Measurements from ENCODE around the gene OR2T10. TPM values are rescaled to one million over a fixed set of nuclear protein-coding genes. Genes with fewer than 3 reads are reported as not detected.
A peak's percentile ranks its signal among the peaks of the same experiment; 100 is the strongest.
"Not testable (repeated sequence)": the region's sequence is repeated elsewhere in the genome, so short reads cannot be mapped to it uniquely, and the experiment has no call there.

Gene OR2T10
- under 1 TPM in 3 of 6 donors, not detected in 3; 0.08 to 0.96 (median 0.36) TPM for polyA plus RNA-seq (ENCODE audit: low read depth in 6 of 6)

GRCh38 chr1:248597589-248597988 lies at the start of gene OR2T10:
Gene OR2T10 (minus strand): TSS chr1:248597700. CDS start chr1:248593768, 3,932 bp downstream.
- peaks cover 0 to 17% (median 17%) of the 10 kb centered on the region in 3 donors for H3K27me3 Mint-ChIP-seq
- peaks cover 0 to under 1% (median 0%) of the 10 kb centered on the region in 7 donors for H3K9me3 Mint-ChIP-seq
- H3K36me3 Mint-ChIP-seq = peaks cover 0 to 8% of the 10 kb centered on the region in 2 donors
- H3K27ac Mint-ChIP-seq = no peak within 1 kb of the TSS
- no peaks in the 10 kb centered on the region for H3K4me1 Mint-ChIP-seq
- no peak within 1 kb of the TSS for H3K4me3 Mint-ChIP-seq
- no peak for DNase-seq
- no peak for ATAC-seq (ENCODE audit: low read depth in 2 of 2)

GRCh38 chr1:248645178-248645577 lies 47.7 kb upstream of the OR2T10 start, which contains the start of gene OR2T35:
Gene OR2T35 (minus strand): TSS chr1:248645278. CDS start chr1:248639258, 6,020 bp downstream.
- not testable (repeated sequence) for ATAC-seq (ENCODE audit: low read depth in 2 of 2)

GRCh38 chr1:248642971-248643651 lies 45.6 kb upstream of the OR2T10 start:
- H3K4me3 Mint-ChIP-seq, H3K36me3 Mint-ChIP-seq, H3K9me3 Mint-ChIP-seq, H3K27me3 Mint-ChIP-seq, DNase-seq: not testable (repeated sequence)
- Mint-ChIP-seq H3K4me1 (peaks cover 6 to 17% (median 7%) of the 10 kb centered on the region in 3 donors), H3K27ac (peak overlapping the region in 2 of 6 donors; percentile 57 to 67)
- peak; percentile 93 for ATAC-seq (ENCODE audit: low read depth in 2 of 2)

More at GRCh38 chr1:248645178-248645577, 47.7 kb upstream of the OR2T10 start, which contains the start of gene OR2T35:
- Mint-ChIP-seq H3K27ac (peak within 1 kb of the TSS in 3 of 6 donors; percentile 46 to 70 (median 47)), H3K4me3 (peak within 1 kb of the TSS in 4 of 8 donors; percentile 25 to 64 (median 61)), H3K4me1 (peaks cover 6 to 17% (median 7%) of the 10 kb centered on the region in 3 donors)
- H3K9me3 Mint-ChIP-seq, H3K36me3 Mint-ChIP-seq, H3K27me3 Mint-ChIP-seq, DNase-seq: not testable (repeated sequence)

- H3K4me3 Mint-ChIP-seq = peak overlapping the region in 1 of 8 donors; percentile 22
- ATAC-seq (ENCODE audit: low read depth in 2 of 2) = not testable (repeated sequence)
These were observed 44.1 kb upstream of the OR2T10 start for GRCh38 chr1:248641583-248641982.

GRCh38 chr1:248640906-248641305 lies 43.4 kb upstream of the OR2T10 start:
- H3K4me3 Mint-ChIP-seq; H3K36me3 Mint-ChIP-seq; H3K27ac Mint-ChIP-seq; H3K27me3 Mint-ChIP-seq; H3K9me3 Mint-ChIP-seq; ATAC-seq (ENCODE audit: low read depth in 2 of 2); DNase-seq: not testable (repeated sequence)
- peaks cover 6 to 13% (median 7%) of the 10 kb centered on the region in 3 donors for H3K4me1 Mint-ChIP-seq

More at GRCh38 chr1:248641583-248641982, 44.1 kb upstream of the OR2T10 start:
- H3K27ac Mint-ChIP-seq = peak overlapping the region in 1 of 6 donors; percentile 44
- H3K9me3 Mint-ChIP-seq, DNase-seq, H3K36me3 Mint-ChIP-seq, H3K27me3 Mint-ChIP-seq: not testable (repeated sequence)
- peaks cover 6 to 15% (median 7%) of the 10 kb centered on the region in 3 donors for H3K4me1 Mint-ChIP-seq

GRCh38 chr1:248639652-248640051 lies 42.2 kb upstream of the OR2T10 start:
- H3K36me3 Mint-ChIP-seq; H3K27me3 Mint-ChIP-seq; H3K9me3 Mint-ChIP-seq; DNase-seq; H3K4me1 Mint-ChIP-seq; H3K4me3 Mint-ChIP-seq; H3K27ac Mint-ChIP-seq; ATAC-seq (ENCODE audit: low read depth in 2 of 2): not testable (repeated sequence)

GRCh38 chr1:248636612-248637011 lies 39.1 kb upstream of the OR2T10 start:
- ATAC-seq (ENCODE audit: low read depth in 2 of 2); H3K4me3 Mint-ChIP-seq; H3K27ac Mint-ChIP-seq; H3K4me1 Mint-ChIP-seq; DNase-seq; H3K27me3 Mint-ChIP-seq; H3K36me3 Mint-ChIP-seq; H3K9me3 Mint-ChIP-seq: not testable (repeated sequence)

GRCh38 chr1:248634991-248635390 lies 37.5 kb upstream of the OR2T10 start, which contains the start of gene OR2T11:
Gene OR2T11 (minus strand): TSS chr1:248635091. CDS start chr1:248627128, 7,963 bp downstream.
- H3K4me3 Mint-ChIP-seq; ATAC-seq (ENCODE audit: low read depth in 2 of 2); DNase-seq: not testable (repeated sequence)

GRCh38 chr1:248631354-248632008 lies 34.0 kb upstream of the OR2T10 start:
- Mint-ChIP-seq H3K4me3 (no peak overlapping the region), H3K27me3 (peaks cover 0 to 9% (median 0%) of the 10 kb centered on the region in 3 donors), H3K27ac (no peak overlapping the region), H3K9me3 (peaks cover 0 to 1% (median 0%) of the 10 kb centered on the region in 7 donors), H3K36me3 (peaks cover 0 to 14% of the 10 kb centered on the region in 2 donors), H3K4me1 (peaks cover 0 to 4% (median 0%) of the 10 kb centered on the region in 3 donors)
- DNase-seq (no peak), ATAC-seq (ENCODE audit: low read depth in 2 of 2) (no peak)

More at GRCh38 chr1:248634991-248635390, 37.5 kb upstream of the OR2T10 start, which contains the start of gene OR2T11:
- not testable (repeated sequence) for H3K27ac Mint-ChIP-seq, H3K27me3 Mint-ChIP-seq, H3K36me3 Mint-ChIP-seq, H3K4me1 Mint-ChIP-seq, H3K9me3 Mint-ChIP-seq

- Mint-ChIP-seq H3K4me1 (peaks cover 0 to 4% (median 0%) of the 10 kb centered on the region in 3 donors), H3K9me3 (peaks cover 0 to 1% (median 0%) of the 10 kb centered on the region in 7 donors), H3K4me3 (no peak overlapping the region), H3K36me3 (peaks cover 0 to 14% of the 10 kb centered on the region in 2 donors), H3K27me3 (peaks cover 0 to 9% (median 0%) of the 10 kb centered on the region in 3 donors), H3K27ac (no peak overlapping the region)
- DNase-seq = no peak
- no peak for ATAC-seq (ENCODE audit: low read depth in 2 of 2)
These were observed 33.1 kb upstream of the OR2T10 start for GRCh38 chr1:248630551-248630950.

GRCh38 chr1:248627971-248628844 lies 30.7 kb upstream of the OR2T10 start:
- peaks cover 0 to 1% (median 0%) of the 10 kb centered on the region in 7 donors for H3K9me3 Mint-ChIP-seq
- no peak overlapping the region for H3K4me3 Mint-ChIP-seq
- DNase-seq (no peak), ATAC-seq (ENCODE audit: low read depth in 2 of 2) (no peak)
- peaks cover 0 to 14% of the 10 kb centered on the region in 2 donors for H3K36me3 Mint-ChIP-seq
- H3K27me3 Mint-ChIP-seq = peaks cover 0 to 9% (median 0%) of the 10 kb centered on the region in 3 donors
- peak overlapping the region in 2 of 6 donors; percentile 41 to 78 for H3K27ac Mint-ChIP-seq
- peaks cover 0 to 4% (median 2%) of the 10 kb centered on the region in 3 donors for H3K4me1 Mint-ChIP-seq

GRCh38 chr1:248625971-248626370 lies 28.5 kb upstream of the OR2T10 start:
- peaks cover 7 to 9% (median 9%) of the 10 kb centered on the region in 3 donors for H3K4me1 Mint-ChIP-seq

More at GRCh38 chr1:248625971-248626370, 28.5 kb upstream of the OR2T10 start:
- Mint-ChIP-seq H3K27ac (no peak overlapping the region), H3K4me3 (no peak overlapping the region), H3K36me3 (peaks cover 0 to 13% of the 10 kb centered on the region in 2 donors), H3K27me3 (peaks cover 0 to 9% (median 0%) of the 10 kb centered on the region in 3 donors), H3K9me3 (peaks cover 0 to 1% (median 0%) of the 10 kb centered on the region in 7 donors)
- no peak for DNase-seq
- no peak for ATAC-seq (ENCODE audit: low read depth in 2 of 2)

All from naive B cell (primary cell).